ENCODE results near the gene DCTN2. TPM values are rescaled to one million over a fixed set of nuclear protein-coding genes. Genes with fewer than 3 reads are reported as not detected.

DCTN2 gene
- total RNA-seq, 1 experiment from 2014 or later, result 129 TPM

DNA sequence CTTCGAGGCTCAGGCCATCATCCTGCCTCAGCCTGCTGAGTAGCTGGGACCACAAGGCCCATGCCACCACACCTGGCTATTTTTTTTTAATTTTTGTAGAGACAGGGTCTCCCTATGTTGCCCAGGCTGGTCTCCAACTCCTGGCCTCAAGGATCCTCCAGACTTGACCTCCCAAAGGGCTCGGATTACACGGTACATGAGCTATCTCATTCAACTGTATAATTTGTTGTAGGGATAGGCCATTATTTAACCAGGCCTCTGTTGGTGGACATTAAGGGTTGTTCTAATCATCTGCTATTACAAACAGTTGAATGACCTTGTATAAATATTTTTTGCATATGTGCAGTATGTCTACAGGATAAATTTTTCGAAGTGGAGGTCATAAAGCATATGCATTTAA is 11.9 kb upstream of the DCTN2 start:
- POLR2A ChIA-PET (ENCODE audit: low non-redundant PET), result no interaction called here
- CTCF ChIA-PET, result no interaction called here

DNA sequence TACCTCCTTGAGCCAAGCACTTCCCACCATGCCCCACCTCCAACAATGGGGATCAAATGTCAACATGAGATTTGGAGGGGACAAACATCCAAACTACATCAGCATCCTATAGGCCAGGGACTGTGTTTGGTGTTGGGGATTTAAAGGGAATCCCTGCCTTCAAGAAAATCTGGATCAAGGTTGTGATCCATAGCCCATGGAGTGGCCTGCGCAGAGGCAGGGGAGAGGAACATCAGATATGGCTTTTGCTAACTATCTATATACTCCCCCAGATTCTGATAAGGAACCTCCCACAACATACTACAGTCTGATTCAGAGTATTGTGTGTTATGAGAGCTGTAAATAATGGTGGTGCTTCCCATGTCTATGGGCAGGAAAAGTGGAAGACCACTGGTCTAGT is 7.9 kb upstream of the DCTN2 start:
- Histone ChIP-seq H3K27me3 (replicated peaks; ENCODE audit: insufficient read depth, low read depth, low read length, poor library complexity) (no peaks in the 10 kb centered on the region), H3K4me3 (ENCODE audit: low read depth, low read length, poor library complexity, severe bottlenecking) (no peak overlapping the region), H3K27ac (ENCODE audit: low read depth, low read length, poor library complexity, severe bottlenecking) (no peak overlapping the region), H3K36me3 (ENCODE audit: insufficient read depth, low read length, poor library complexity, severe bottlenecking) (no peaks in the 10 kb centered on the region), H3K4me1 (ENCODE audit: insufficient read depth, low read length, poor library complexity, severe bottlenecking) (peaks cover 11% of the 10 kb centered on the region), H3K9me3 (ENCODE audit: low read depth, low read length, poor library complexity, severe bottlenecking) (no peaks in the 10 kb centered on the region)
- BruUV-seq (replicated peaks), result no TSS peak
- POLR2A ChIA-PET (ENCODE audit: low non-redundant PET), result no interaction called here
- no peak for DNase-seq (ENCODE audit: low spot score)
- TF ChIP-seq, protein P1, sequence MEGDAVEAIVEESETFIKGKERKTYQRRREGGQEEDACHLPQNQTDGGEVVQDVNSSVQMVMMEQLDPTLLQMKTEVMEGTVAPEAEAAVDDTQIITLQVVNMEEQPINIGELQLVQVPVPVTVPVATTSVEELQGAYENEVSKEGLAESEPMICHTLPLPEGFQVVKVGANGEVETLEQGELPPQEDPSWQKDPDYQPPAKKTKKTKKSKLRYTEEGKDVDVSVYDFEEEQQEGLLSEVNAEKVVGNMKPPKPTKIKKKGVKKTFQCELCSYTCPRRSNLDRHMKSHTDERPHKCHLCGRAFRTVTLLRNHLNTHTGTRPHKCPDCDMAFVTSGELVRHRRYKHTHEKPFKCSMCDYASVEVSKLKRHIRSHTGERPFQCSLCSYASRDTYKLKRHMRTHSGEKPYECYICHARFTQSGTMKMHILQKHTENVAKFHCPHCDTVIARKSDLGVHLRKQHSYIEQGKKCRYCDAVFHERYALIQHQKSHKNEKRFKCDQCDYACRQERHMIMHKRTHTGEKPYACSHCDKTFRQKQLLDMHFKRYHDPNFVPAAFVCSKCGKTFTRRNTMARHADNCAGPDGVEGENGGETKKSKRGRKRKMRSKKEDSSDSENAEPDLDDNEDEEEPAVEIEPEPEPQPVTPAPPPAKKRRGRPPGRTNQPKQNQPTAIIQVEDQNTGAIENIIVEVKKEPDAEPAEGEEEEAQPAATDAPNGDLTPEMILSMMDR (conservative IDR thresholded peaks at IDR 0.05; ENCODE audit: low read depth, low read length), result no peak
- TF ChIP-seq EZH2 (IDR thresholded peaks at IDR 0.05; ENCODE audit: borderline replicate concordance, low read depth, low read length, poor library complexity, severe bottlenecking), result no peak
- intact Hi-C loops (cut with micrococcal nuclease; ENCODE audit: unreplicated experiment), result no loop called here
- CTCF ChIA-PET, result no interaction called here

More for the DNA sequence above, 11.9 kb upstream of the DCTN2 start:
- no peak for DNase-seq (ENCODE audit: low spot score)
- no TSS peak for BruUV-seq (replicated peaks)
- Histone ChIP-seq H3K27ac (ENCODE audit: low read depth, low read length, poor library complexity, severe bottlenecking) (no peak overlapping the region), H3K4me1 (ENCODE audit: insufficient read depth, low read length, poor library complexity, severe bottlenecking) (peaks cover under 1% of the 10 kb centered on the region), H3K9me3 (ENCODE audit: low read depth, low read length, poor library complexity, severe bottlenecking) (no peaks in the 10 kb centered on the region), H3K4me3 (ENCODE audit: low read depth, low read length, poor library complexity, severe bottlenecking) (no peak overlapping the region), H3K36me3 (ENCODE audit: insufficient read depth, low read length, poor library complexity, severe bottlenecking) (no peaks in the 10 kb centered on the region), H3K27me3 (replicated peaks; ENCODE audit: insufficient read depth, low read depth, low read length, poor library complexity) (no peaks in the 10 kb centered on the region)
- TF ChIP-seq, protein P1 (conservative IDR thresholded peaks at IDR 0.05; ENCODE audit: low read depth, low read length), result no peak
- TF ChIP-seq EZH2 (IDR thresholded peaks at IDR 0.05; ENCODE audit: borderline replicate concordance, low read depth, low read length, poor library complexity, severe bottlenecking), result no peak
- intact Hi-C loops (cut with micrococcal nuclease; ENCODE audit: unreplicated experiment), result no loop called here

DNA sequence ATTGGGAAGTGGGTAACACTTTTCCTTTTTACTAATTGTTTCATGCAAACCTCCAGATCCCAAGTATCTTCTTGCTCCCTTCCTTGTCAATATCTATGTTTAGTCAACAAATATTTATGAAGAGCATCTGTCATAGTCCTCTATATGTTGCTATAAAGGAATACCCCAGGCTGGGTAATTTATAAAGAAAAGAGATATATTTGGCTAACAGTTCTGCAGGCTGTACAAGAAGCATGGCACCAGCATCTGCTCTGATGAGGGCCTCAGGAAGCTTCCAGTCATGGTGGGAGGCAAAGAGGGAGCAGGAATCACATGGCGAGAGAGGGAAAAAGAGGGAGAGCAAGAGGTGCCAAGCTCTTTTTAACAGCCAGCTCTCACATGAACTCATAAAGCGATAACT is 7.5 kb upstream of the DCTN2 start:
- ChIA-PET POLR2A (ENCODE audit: low non-redundant PET) (no interaction called here), CTCF (no interaction called here)
- H3K36me3 ChIP-seq (ENCODE audit: insufficient read depth, low read length, poor library complexity, severe bottlenecking), result no peaks in the 10 kb centered on the region
- H3K27me3 ChIP-seq (replicated peaks; ENCODE audit: insufficient read depth, low read depth, low read length, poor library complexity), result no peaks in the 10 kb centered on the region
- TF ChIP-seq EZH2 (IDR thresholded peaks at IDR 0.05; ENCODE audit: borderline replicate concordance, low read depth, low read length, poor library complexity, severe bottlenecking), result no peak
- TF ChIP-seq, protein P1 (conservative IDR thresholded peaks at IDR 0.05; ENCODE audit: low read depth, low read length), result no peak
- H3K27ac ChIP-seq (ENCODE audit: low read depth, low read length, poor library complexity, severe bottlenecking), result no peak overlapping the region
- no peaks in the 10 kb centered on the region for H3K9me3 ChIP-seq (ENCODE audit: low read depth, low read length, poor library complexity, severe bottlenecking)
- no TSS peak for BruUV-seq (replicated peaks)
- no peak for DNase-seq (ENCODE audit: low spot score)
- intact Hi-C loops (cut with micrococcal nuclease; ENCODE audit: unreplicated experiment), result no loop called here
- no peak overlapping the region for H3K4me3 ChIP-seq (ENCODE audit: low read depth, low read length, poor library complexity, severe bottlenecking)
- peaks cover 11% of the 10 kb centered on the region for H3K4me1 ChIP-seq (ENCODE audit: insufficient read depth, low read length, poor library complexity, severe bottlenecking)

Measured in A673 (cell line).